SK-N-SH treated with all-trans-retinoic acid at 6 μM for 48 hours (cell line): ENCODE measurements around the gene BRPF1.

Experiments
- ATAC-seq: fragments of 200-7000 bp; cut with Tn5 transposase; 3 replicates; pipeline ENCODE4 v1.9.1; 2020; ENCODE audit warnings: mild to moderate bottlenecking, moderate library complexity
- ARNTL ChIP-seq: fragments of 450-650 bp; formaldehyde crosslinking; IDR thresholded peaks from 2 replicates; pipeline ENCODE4 v1.5.0; 2020; ENCODE audit warnings: low read depth, mild to moderate bottlenecking, moderate library complexity, borderline replicate concordance
- BACH2 ChIP-seq: fragments of 250-450 bp; sonication (Bioruptor Pico); IDR thresholded peaks from 2 replicates; pipeline ENCODE4 v1.9.0; 2021; ENCODE audit warnings: mild to moderate bottlenecking, borderline replicate concordance
- CSDC2 ChIP-seq: fragments of 250-450 bp; sonication (Bioruptor Pico); IDR thresholded peaks from 2 replicates; pipeline ENCODE4 v1.5.0; 2020; ENCODE audit warnings: mild to moderate bottlenecking, moderate library complexity
- CSRNP3 ChIP-seq: fragments of 250-450 bp; sonication (Bioruptor Pico); IDR thresholded peaks from 2 replicates; pipeline ENCODE4 v1.5.1; 2021; ENCODE audit warnings: mild to moderate bottlenecking, moderate library complexity
- ESRRG ChIP-seq: fragments of 250-450 bp; sonication (Bioruptor Pico); IDR thresholded peaks from 2 replicates; pipeline ENCODE4 v1.6.1; 2021; ENCODE audit warnings: mild to moderate bottlenecking
- GLIS3 ChIP-seq: fragments of 250-450 bp; sonication (Bioruptor Pico); IDR thresholded peaks from 2 replicates; pipeline ENCODE4 v1.5.0; 2020; ENCODE audit warnings: mild to moderate bottlenecking, moderate library complexity
- ISL1 ChIP-seq: fragments of 250-450 bp; sonication (Bioruptor Pico); IDR thresholded peaks from 2 replicates; pipeline ENCODE4 v2.1.2; 2022; ENCODE audit warnings: mild to moderate bottlenecking, moderate library complexity
- OSR1 ChIP-seq: fragments of 250-450 bp; sonication (Bioruptor Pico); IDR thresholded peaks from 2 replicates; pipeline ENCODE4 v1.8.0; 2022; ENCODE audit warnings: moderate library complexity, mild to moderate bottlenecking, inconsistent platforms
- POU6F1 ChIP-seq: fragments of 250-450 bp; sonication (Bioruptor Pico); IDR thresholded peaks from 2 replicates; pipeline ENCODE4 v1.8.0; 2021; ENCODE audit warnings: low read depth, mild to moderate bottlenecking, moderate library complexity, borderline replicate concordance
- PPARA ChIP-seq: fragments of 250-450 bp; sonication (Bioruptor Pico); IDR thresholded peaks from 2 replicates; pipeline ENCODE4 v1.5.0; 2020; ENCODE audit warnings: mild to moderate bottlenecking, borderline replicate concordance
- RARB ChIP-seq: fragments of 250-450 bp; sonication (Bioruptor Pico); IDR thresholded peaks from 2 replicates; pipeline ENCODE4 v1.8.0; 2021; ENCODE audit warnings: mild to moderate bottlenecking, moderate library complexity
- TCF4 ChIP-seq: fragments of 250-450 bp; sonication (Bioruptor Pico); IDR thresholded peaks from 2 replicates; pipeline ENCODE4 v1.8.0; 2021; ENCODE audit warnings: mild to moderate bottlenecking, moderate library complexity, borderline replicate concordance
- TOX ChIP-seq: fragments of 250-450 bp; sonication (Bioruptor Pico); IDR thresholded peaks from 2 replicates; pipeline ENCODE4 v1.8.0; 2021; ENCODE audit warnings: mild to moderate bottlenecking, moderate library complexity, borderline replicate concordance
- ZC3H10 ChIP-seq: fragments of 250-450 bp; sonication (Bioruptor Pico); IDR thresholded peaks from 2 replicates; pipeline ENCODE4 v1.5.1; 2021; ENCODE audit warnings: mild to moderate bottlenecking, moderate library complexity
- ZFP3 ChIP-seq: fragments of 250-450 bp; sonication (Bioruptor Pico); IDR thresholded peaks from 2 replicates; pipeline ENCODE4 v1.5.0; 2020; ENCODE audit warnings: mild to moderate bottlenecking, moderate library complexity
- ZFP30 ChIP-seq: fragments of 450-650 bp; formaldehyde crosslinking; IDR thresholded peaks from 2 replicates; pipeline ENCODE4 v1.5.0; 2022; ENCODE audit warnings: mild to moderate bottlenecking, moderate library complexity
- ZNF565 ChIP-seq: fragments of 450-650 bp; formaldehyde crosslinking; conservative IDR thresholded peaks from 2 replicates; pipeline ENCODE4 v1.5.0; 2020; ENCODE audit warnings: low read depth, mild to moderate bottlenecking, moderate library complexity
- ZNF70 ChIP-seq: fragments of 450-650 bp; formaldehyde crosslinking; IDR thresholded peaks from 2 replicates; pipeline ENCODE4 v1.5.0; 2020; ENCODE audit warnings: mild to moderate bottlenecking, moderate library complexity
- ZNF8 ChIP-seq: fragments of 450-650 bp; formaldehyde crosslinking; IDR thresholded peaks from 2 replicates; pipeline ENCODE4 v1.5.0; 2020; ENCODE audit warnings: mild to moderate bottlenecking, moderate library complexity
- TF ChIP-seq, protein P1 (sequence below): fragments of 250-450 bp; sonication (Bioruptor Pico); IDR thresholded peaks from 2 replicates; pipeline ENCODE4 v1.8.0; 2020; ENCODE audit warnings: mild to moderate bottlenecking, moderate library complexity, borderline replicate concordance
- TF ChIP-seq, protein P2 (sequence below): fragments of 250-450 bp; sonication (Bioruptor Pico); IDR thresholded peaks from 2 replicates; pipeline ENCODE4 v1.5.1; 2020; ENCODE audit warnings: low read depth, mild to moderate bottlenecking, moderate library complexity

Gene BRPF1

DNA sequence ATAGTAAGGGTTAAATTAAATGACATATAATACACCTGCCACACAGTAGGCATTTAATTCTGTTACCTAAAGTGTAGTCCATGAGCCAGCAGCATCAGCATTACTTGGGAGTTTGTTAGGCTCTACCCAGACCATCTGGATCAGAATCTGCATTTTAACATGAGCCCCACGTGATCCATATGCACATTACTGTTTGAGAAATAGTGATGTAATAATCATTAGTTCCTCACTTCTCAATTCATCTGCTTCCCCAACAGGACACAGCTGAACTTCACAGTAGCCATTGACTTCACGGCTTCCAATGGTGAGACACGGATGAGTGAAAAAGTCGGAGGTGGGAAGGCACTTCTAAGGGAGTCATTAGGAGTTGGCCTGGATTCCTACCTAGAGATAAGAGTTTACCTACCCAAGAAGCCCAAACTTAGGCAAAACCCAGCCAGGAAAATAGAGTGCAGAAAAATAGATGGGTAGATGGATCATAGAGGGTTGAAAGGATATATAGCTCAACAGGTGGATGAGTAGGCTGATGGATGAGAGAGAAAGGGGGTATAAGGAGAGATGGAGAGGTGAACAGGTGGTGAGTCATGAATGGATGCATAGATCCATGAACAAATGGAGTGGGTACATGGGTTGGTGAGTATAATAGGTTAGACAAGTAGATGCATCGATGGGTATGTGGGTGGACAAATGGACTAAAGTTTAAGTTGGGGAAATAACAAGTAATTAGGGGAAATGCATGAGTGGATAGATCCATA is 14.6 kb upstream of the BRPF1 start (continued):
- TF ChIP-seq, protein P1, sequence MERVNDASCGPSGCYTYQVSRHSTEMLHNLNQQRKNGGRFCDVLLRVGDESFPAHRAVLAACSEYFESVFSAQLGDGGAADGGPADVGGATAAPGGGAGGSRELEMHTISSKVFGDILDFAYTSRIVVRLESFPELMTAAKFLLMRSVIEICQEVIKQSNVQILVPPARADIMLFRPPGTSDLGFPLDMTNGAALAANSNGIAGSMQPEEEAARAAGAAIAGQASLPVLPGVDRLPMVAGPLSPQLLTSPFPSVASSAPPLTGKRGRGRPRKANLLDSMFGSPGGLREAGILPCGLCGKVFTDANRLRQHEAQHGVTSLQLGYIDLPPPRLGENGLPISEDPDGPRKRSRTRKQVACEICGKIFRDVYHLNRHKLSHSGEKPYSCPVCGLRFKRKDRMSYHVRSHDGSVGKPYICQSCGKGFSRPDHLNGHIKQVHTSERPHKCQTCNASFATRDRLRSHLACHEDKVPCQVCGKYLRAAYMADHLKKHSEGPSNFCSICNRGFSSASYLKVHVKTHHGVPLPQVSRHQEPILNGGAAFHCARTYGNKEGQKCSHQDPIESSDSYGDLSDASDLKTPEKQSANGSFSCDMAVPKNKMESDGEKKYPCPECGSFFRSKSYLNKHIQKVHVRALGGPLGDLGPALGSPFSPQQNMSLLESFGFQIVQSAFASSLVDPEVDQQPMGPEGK, result no peak
- TF ChIP-seq POU6F1 (CRISPR knock-in tag), result no peak
- TF ChIP-seq ZC3H10 (CRISPR knock-in tag), result no peak

DNA sequence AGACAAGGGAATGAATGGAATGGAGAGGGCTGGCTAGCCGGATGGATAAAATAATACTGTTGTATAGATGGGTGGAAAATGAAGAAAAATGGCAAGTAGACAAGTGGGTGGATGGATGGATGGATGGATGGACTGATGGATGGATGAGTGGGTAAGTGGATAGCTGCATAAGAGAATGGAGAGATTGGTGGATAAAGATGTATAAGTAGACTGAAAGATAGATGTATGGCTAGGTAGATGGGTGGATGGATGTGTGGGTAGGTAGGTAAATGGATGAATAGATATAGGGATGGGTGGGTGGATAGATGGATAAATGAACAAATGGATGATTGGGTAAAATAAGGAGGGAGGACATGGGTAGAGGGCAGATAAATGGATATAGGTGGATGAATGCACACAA is 14.0 kb upstream of the BRPF1 start:
- TF ChIP-seq ISL1 (CRISPR knock-in tag), result no peak
- no peak for TF ChIP-seq ESRRG (CRISPR knock-in tag)
- TF ChIP-seq ZNF70 (CRISPR knock-in tag), result no peak
- TF ChIP-seq, all 23 proteins: peak for 0
- no peak for ATAC-seq

- no peak for TF ChIP-seq ESRRG (CRISPR knock-in tag)
- TF ChIP-seq POU6F1 (CRISPR knock-in tag), result no peak
- no peak for ATAC-seq
Measured at GRCh38 chr3:9718118-9718517, 13.4 kb upstream of the BRPF1 start.

GRCh38 chr3:9721015-9721699 is 10.4 kb upstream of the BRPF1 start:
- TF ChIP-seq RARB (no peak), CSRNP3 (CRISPR knock-in tag) (no peak), TOX (CRISPR knock-in tag) (no peak), ARNTL (CRISPR knock-in tag) (no peak), BACH2 (CRISPR knock-in tag) (no peak), TCF4 (no peak), PPARA (CRISPR knock-in tag) (no peak), CSDC2 (CRISPR knock-in tag) (no peak), ZNF70 (CRISPR knock-in tag) (no peak), ESRRG (CRISPR knock-in tag) (no peak), ZNF8 (CRISPR knock-in tag) (no peak), ZC3H10 (CRISPR knock-in tag) (no peak), GLIS3 (CRISPR knock-in tag) (no peak)
- TF ChIP-seq, protein P1, result no peak
- peak; percentile 59 for ATAC-seq

DNA sequence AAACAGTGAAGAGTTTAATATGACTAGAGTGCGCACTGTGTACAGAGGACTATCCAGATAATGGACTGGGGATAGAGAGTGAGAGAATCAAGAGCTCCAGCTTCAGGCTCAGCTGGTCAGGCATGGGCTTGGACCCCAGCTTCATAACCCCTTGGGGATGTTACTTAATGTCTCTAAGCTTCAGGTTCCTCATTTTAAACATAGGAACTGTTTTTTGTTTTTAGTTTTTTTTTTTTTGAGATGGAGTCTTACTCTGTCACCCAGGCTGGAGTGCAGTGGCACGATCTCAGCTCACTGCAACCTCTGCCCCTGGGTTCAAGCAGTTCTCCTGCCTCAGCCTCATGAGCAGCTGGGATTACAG is 9.9 kb upstream of the BRPF1 start:
- peak; percentile 37 for ATAC-seq
- TF ChIP-seq ZFP30 (CRISPR knock-in tag) (no peak), GLIS3 (CRISPR knock-in tag) (no peak), ZNF565 (no peak), TCF4 (no peak), ESRRG (CRISPR knock-in tag) (no peak), ZNF8 (CRISPR knock-in tag) (no peak), ZFP3 (no peak), PPARA (CRISPR knock-in tag) (no peak), OSR1 (CRISPR knock-in tag) (no peak), ISL1 (CRISPR knock-in tag) (no peak), RARB (no peak), ZNF70 (CRISPR knock-in tag) (no peak)
- TF ChIP-seq, protein P2, sequence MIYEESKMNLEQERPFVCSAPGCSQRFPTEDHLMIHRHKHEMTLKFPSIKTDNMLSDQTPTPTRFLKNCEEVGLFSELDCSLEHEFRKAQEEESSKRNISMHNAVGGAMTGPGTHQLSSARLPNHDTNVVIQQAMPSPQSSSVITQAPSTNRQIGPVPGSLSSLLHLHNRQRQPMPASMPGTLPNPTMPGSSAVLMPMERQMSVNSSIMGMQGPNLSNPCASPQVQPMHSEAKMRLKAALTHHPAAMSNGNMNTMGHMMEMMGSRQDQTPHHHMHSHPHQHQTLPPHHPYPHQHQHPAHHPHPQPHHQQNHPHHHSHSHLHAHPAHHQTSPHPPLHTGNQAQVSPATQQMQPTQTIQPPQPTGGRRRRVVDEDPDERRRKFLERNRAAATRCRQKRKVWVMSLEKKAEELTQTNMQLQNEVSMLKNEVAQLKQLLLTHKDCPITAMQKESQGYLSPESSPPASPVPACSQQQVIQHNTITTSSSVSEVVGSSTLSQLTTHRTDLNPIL (CRISPR knock-in tag), result no peak
- TF ChIP-seq, protein P1, result no peak
